ENCODE measurements around the gene KCNK3.
"Not testable (repeated sequence)": the region's sequence is repeated elsewhere in the genome, so short reads cannot be mapped to it uniquely, and the experiment has no call there.

KCNK3 gene

DNA sequence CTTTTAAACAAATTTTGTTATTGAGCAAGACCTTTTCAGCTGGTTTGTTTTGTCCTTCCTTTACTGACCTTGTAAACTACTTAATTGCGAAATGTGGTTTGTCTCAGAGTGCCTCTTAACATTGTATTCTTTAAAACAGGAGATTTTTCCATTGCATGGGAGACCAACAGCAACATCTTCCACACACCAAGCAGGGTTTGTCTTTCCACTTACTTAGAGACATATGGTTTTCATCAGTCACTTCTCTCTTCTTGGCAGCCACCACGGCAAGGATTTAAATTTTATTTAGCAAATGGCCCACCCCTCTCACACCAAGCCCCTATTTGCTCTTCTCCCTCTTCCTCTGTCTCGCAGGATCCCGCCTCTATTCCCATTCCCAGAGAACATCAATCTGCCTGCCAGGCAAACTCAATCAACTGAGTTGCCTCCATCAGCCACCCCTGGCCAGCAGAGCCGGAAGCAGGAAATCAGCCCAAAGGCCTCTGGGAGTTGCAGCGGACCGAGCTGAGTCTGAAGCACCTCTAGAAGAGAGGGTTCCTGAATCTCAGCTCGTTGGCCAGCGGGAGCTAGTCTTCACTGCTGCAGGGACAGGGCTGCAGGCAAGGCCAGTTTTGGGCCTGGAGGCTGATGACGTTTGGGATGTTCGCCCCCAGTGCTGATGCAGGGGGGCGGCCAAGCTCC is 40.0 kb upstream of the KCNK3 start:
- TF ChIP-seq, protein P1, sequence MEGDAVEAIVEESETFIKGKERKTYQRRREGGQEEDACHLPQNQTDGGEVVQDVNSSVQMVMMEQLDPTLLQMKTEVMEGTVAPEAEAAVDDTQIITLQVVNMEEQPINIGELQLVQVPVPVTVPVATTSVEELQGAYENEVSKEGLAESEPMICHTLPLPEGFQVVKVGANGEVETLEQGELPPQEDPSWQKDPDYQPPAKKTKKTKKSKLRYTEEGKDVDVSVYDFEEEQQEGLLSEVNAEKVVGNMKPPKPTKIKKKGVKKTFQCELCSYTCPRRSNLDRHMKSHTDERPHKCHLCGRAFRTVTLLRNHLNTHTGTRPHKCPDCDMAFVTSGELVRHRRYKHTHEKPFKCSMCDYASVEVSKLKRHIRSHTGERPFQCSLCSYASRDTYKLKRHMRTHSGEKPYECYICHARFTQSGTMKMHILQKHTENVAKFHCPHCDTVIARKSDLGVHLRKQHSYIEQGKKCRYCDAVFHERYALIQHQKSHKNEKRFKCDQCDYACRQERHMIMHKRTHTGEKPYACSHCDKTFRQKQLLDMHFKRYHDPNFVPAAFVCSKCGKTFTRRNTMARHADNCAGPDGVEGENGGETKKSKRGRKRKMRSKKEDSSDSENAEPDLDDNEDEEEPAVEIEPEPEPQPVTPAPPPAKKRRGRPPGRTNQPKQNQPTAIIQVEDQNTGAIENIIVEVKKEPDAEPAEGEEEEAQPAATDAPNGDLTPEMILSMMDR (IDR thresholded peaks at IDR 0.05; ENCODE audit: low read depth, low read length) = no peak
- no peaks in the 10 kb centered on the region for H3K27me3 ChIP-seq
- DNase-seq = peak; percentile 75
- H3K9me3 ChIP-seq = peaks cover 4% of the 10 kb centered on the region; the same call in 1 of the 2 replicates
- no peak overlapping the region for H3K4me3 ChIP-seq (ENCODE audit: low read depth, low read length)
- H3K4me1 ChIP-seq = peaks cover 11% of the 10 kb centered on the region
- no peaks in the 10 kb centered on the region for H3K36me3 ChIP-seq

DNA sequence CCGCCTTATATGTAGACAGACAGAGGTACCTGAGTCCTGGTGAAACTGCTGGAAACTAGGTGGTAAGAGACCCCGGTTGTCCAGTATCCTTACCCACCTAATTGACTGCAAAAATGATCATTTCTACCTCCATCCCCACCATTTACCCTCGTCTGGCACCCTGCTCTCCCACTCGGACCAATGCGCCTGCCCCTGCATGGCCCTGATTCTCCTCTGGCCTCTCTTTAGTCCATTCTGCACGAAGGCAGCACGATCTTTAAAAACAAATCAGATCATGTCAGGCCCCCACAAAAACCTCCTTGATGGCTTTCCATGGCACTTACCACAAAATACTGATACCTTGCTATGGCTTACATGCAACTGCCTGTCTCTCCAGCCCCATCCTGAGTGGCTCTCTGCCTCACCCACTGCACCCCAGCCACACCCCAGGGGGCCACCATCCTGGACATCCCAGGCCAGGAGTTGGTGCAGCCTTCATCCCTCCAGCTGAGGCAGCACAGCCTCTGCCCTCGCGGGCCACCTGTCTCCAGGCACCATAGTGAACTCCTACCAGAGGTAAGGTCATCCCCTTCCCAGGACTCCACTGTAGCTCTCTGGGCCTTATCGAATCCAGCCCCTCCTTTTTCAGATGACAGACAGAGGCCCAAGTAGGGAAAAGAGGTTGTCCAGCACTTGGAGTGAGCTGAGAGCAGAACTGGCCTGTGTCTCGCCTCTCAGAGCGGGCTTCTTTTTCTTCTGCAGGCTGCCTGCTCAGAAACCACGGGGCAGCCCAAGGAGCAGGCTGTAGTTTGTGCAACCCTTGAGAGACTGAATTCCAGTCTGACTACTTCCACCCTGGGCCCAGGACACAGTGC is 39.1 kb upstream of the KCNK3 start:
- Histone ChIP-seq H3K4me3 (ENCODE audit: low read depth, low read length) (no peak overlapping the region), H3K4me1 (peaks cover 11% of the 10 kb centered on the region), H3K27me3 (no peaks in the 10 kb centered on the region), H3K9me3 (peaks cover 4% of the 10 kb centered on the region; the same call in 1 of the 2 replicates), H3K36me3 (no peaks in the 10 kb centered on the region)
- TF ChIP-seq, protein P1 (IDR thresholded peaks at IDR 0.05; ENCODE audit: low read depth, low read length) = no peak
- no peak for DNase-seq

DNA sequence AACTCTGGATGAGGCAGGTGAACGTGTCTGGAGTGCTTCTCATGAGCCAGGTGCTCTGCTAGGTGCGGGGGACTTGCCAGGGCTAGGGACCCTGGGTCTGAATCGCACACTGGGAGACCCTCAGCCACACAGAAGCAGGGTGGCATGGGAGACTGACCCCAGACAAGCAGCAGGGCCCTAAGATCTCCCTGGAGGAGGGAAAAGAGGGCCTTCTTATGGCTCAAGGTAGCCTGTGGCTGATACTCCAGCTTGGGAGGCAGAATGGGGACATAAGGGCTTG is 38.5 kb upstream of the KCNK3 start:
- no peaks in the 10 kb centered on the region for H3K27me3 ChIP-seq

DNA sequence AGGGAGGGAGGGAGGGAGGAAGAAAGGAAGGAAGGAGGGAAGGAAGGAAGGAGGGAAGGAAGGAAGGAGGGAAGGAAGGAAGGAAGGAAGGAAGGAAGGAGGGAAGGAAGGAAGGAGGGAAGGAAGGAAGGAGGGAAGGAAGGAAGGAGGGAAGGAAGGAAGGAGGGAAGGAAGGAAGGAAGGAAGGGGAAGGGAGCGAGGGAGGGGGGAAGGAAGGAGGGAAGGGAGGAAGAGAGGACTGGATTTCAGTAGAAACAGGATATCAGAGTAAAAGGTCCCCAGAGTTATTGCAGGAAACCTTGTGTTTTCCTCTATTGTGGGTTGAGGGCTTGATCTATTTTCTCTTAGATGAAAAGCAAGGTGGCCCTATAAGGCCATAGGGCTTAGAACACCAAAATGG is 37.4 kb upstream of the KCNK3 start:
- H3K9me3 ChIP-seq; H3K4me1 ChIP-seq; H3K36me3 ChIP-seq; DNase-seq; H3K27me3 ChIP-seq; H3K4me3 ChIP-seq (ENCODE audit: low read depth, low read length): not testable (repeated sequence)

More for the DNA sequence above, 38.5 kb upstream of the KCNK3 start:
- no peaks in the 10 kb centered on the region for H3K36me3 ChIP-seq
- H3K4me1 ChIP-seq = peaks cover 11% of the 10 kb centered on the region
- H3K4me3 ChIP-seq (ENCODE audit: low read depth, low read length) = no peak overlapping the region
- peaks cover 4% of the 10 kb centered on the region; the same call in 1 of the 2 replicates for H3K9me3 ChIP-seq
- DNase-seq = no peak
- TF ChIP-seq, protein P1 (IDR thresholded peaks at IDR 0.05; ENCODE audit: low read depth, low read length) = no peak

DNA sequence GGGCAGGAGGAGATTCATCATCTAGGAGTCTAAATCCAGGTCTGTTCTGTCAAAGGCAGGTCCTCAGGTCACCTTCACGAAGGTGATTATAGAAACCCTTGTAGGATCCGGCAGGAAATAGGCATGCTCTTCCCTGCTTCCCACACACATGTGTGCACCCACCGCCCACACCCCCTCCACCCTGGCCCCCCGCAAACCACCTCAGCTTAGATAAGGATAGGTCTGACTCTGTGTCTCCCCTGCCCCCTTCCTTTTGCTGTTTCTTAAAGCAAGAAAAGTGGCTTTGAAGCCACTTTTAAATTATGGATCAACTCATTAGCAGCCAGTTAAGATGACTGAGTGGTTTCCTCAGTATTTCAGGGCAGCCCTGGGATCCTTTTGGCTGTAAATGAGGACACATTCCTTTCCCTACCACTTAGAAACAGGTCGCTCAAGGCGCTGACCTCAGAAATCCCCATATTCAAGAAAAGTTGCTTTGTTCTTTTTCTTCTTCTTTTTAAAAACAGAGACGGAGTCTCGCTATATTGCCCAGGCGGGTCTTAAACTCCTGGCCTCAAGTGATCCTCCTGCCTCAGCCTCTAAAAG is 36.8 kb upstream of the KCNK3 start:
- TF ChIP-seq, protein P1 (IDR thresholded peaks at IDR 0.05; ENCODE audit: low read depth, low read length) = no peak
- H3K27me3 ChIP-seq = no peaks in the 10 kb centered on the region
- peaks cover 7% of the 10 kb centered on the region for H3K4me1 ChIP-seq
- no peak overlapping the region for H3K4me3 ChIP-seq (ENCODE audit: low read depth, low read length)
- DNase-seq = no peak
- H3K36me3 ChIP-seq = no peaks in the 10 kb centered on the region
- no peaks in the 10 kb centered on the region for H3K9me3 ChIP-seq

DNA sequence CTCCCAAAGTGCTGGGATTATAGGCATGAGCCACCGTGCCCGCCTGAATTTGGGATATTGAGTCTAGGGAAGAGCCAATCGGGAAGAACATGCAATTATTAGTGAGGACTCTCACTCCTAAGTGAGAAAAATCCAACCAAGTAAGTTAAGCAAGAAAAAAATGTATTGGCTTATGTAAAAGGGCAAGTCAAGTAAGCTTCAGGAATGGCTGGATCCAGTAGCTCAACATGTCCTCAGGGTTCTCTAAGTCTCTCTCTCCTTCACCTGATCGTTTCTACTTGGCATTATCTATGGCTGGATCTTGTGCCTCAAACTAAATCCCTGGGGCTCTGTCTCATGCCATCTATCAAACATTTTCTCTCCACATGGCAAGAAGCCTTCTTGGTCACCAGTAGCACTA is 35.3 kb upstream of the KCNK3 start:
- DNase-seq = no peak
- Histone ChIP-seq H3K36me3 (no peaks in the 10 kb centered on the region), H3K27me3 (no peaks in the 10 kb centered on the region), H3K9me3 (no peaks in the 10 kb centered on the region), H3K4me3 (ENCODE audit: low read depth, low read length) (no peak overlapping the region), H3K4me1 (peaks cover 7% of the 10 kb centered on the region)
- TF ChIP-seq, protein P1 (IDR thresholded peaks at IDR 0.05; ENCODE audit: low read depth, low read length) = no peak
